HG03280 (cell line): Measurements from ENCODE around the gene BHLHE40.

Experiments used
- ATAC-seq: cut with Tn5 transposase; IDR thresholded peaks from one replicate; pipeline ENCODE4 v1.9.1; 2021; ENCODE audit warnings: mild to moderate bottlenecking, moderate library complexity; ENCODE audit not compliant: unreplicated experiment

The BHLHE40 gene

GRCh38 chr3:4996771-4997291, 17.6 kb downstream of the BHLHE40 start:
- ATAC-seq: no peak

- ATAC-seq: no peak
Observed at GRCh38 chr3:4997946-4998345, 18.7 kb downstream of the BHLHE40 start.

GRCh38 chr3:4999531-5000184, 20.4 kb downstream of the BHLHE40 start:
- ATAC-seq: no peak

- no peak for ATAC-seq
Observed at GRCh38 chr3:5001135-5001534, 21.9 kb downstream of the BHLHE40 start.

GRCh38 chr3:5001805-5002173, 22.6 kb downstream of the BHLHE40 start:
- no peak for ATAC-seq

- no peak for ATAC-seq
Observed at GRCh38 chr3:5002174-5002870, 23.1 kb downstream of the BHLHE40 start.

GRCh38 chr3:5002871-5003247, 23.6 kb downstream of the BHLHE40 start:
- no peak for ATAC-seq

- no peak for ATAC-seq
Observed at GRCh38 chr3:5004319-5005152, 25.3 kb downstream of the BHLHE40 start.

- ATAC-seq: no peak
Observed at GRCh38 chr3:5005367-5005766, 26.1 kb downstream of the BHLHE40 start.

- peak; percentile 59 for ATAC-seq
Observed at GRCh38 chr3:5006755-5007202, 27.5 kb downstream of the BHLHE40 start.

GRCh38 chr3:5007873-5008272, 28.6 kb downstream of the BHLHE40 start:
- no peak for ATAC-seq

- no peak for ATAC-seq
Observed at GRCh38 chr3:5009506-5010109, 30.4 kb downstream of the BHLHE40 start.

- ATAC-seq: no peak
Observed at GRCh38 chr3:5010140-5010539, 30.9 kb downstream of the BHLHE40 start.

GRCh38 chr3:5010706-5011554, 31.7 kb downstream of the BHLHE40 start:
- ATAC-seq: no peak

- ATAC-seq: peak; percentile 53
Observed at GRCh38 chr3:5011555-5012256, 32.5 kb downstream of the BHLHE40 start.

- ATAC-seq: no peak
Observed at GRCh38 chr3:5012367-5012766, 33.1 kb downstream of the BHLHE40 start.

GRCh38 chr3:5013021-5013906, 34.0 kb downstream of the BHLHE40 start:
- ATAC-seq: no peak

GRCh38 chr3:5014391-5014790, 35.2 kb downstream of the BHLHE40 start:
- no peak for ATAC-seq

GRCh38 chr3:5015056-5015455, 35.8 kb downstream of the BHLHE40 start:
- ATAC-seq: no peak
